HG03439 (cell line): Measurements from ENCODE around the gene SH2D3A.

ENCODE experiments used
- ATAC-seq: cut with Tn5 transposase; IDR thresholded peaks from one replicate; pipeline ENCODE4 v1.9.1; 2021; ENCODE audit warnings: mild to moderate bottlenecking, moderate library complexity; ENCODE audit not compliant: unreplicated experiment

Gene SH2D3A

DNA sequence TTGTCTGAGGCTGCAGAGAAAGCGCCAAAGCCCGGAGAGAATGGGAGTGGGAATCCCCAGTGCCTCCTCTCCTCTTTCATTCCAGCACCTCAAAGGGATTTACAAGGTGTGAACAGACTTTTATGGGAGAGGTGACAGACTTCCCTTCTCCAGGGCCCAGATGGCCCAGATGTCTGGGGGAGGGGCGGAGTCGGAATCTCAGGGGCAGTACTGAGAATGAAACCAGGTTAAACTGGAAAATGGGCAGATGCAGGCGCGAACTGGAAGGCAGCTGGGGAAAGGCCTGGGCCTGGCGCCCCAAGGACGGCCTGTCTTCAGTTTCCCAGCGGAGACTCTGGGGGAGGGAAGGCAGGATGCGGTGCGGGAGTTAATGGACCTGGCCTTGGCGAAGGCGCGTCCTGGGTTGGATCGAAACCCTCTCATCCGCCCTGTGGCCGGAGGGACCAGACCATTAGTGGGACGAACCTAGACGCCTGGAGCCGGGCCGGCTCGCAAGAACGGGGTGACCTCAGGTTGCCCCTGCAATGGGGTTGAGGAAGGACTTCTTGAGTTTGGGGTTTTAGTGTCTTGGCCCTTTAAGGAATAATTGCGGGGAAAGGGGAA lies 28.3 kb downstream of the SH2D3A start:
- ATAC-seq, result no peak

GRCh38 chr19:6737873-6738786 lies 29.1 kb downstream of the SH2D3A start:
- ATAC-seq, result peak; percentile 10

DNA sequence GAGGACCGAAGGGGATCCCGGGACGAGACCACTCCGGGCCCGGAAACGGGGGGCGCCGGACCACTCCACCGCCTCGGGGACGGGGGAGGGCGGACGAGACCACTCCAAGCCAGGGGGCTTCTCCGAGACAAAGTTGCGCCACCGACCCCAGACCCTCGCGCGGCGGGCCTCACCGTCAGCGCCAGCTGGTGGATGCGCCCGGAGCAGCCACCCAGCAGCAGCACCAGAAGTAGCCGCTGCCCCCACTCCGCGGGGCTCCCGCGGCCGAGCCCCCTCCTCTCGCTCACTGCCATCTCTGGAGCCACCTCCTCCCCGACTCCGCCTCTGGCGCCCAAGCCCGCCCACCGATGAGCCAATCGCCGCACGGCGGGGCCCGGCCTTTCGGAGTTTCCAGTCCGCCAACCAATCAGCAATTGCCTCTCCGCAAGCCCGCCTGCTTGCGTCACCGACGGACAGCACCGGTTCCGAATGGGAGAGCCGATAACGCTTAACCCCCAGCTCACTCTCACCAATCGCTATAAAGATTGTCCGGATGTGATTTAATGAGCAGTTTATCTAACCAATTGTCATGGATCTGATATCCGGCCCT lies 29.9 kb downstream of the SH2D3A start, which contains the start of gene GPR108:
TSS of gene GPR108 (minus strand) at position 297 of the 589 bp plus-strand sequence. CDS start at position 293, 4 bp downstream.
- peak; percentile 55 for ATAC-seq

- ATAC-seq, result no peak
Observed at GRCh38 chr19:6736917-6737283, 30.3 kb downstream of the SH2D3A start.

DNA sequence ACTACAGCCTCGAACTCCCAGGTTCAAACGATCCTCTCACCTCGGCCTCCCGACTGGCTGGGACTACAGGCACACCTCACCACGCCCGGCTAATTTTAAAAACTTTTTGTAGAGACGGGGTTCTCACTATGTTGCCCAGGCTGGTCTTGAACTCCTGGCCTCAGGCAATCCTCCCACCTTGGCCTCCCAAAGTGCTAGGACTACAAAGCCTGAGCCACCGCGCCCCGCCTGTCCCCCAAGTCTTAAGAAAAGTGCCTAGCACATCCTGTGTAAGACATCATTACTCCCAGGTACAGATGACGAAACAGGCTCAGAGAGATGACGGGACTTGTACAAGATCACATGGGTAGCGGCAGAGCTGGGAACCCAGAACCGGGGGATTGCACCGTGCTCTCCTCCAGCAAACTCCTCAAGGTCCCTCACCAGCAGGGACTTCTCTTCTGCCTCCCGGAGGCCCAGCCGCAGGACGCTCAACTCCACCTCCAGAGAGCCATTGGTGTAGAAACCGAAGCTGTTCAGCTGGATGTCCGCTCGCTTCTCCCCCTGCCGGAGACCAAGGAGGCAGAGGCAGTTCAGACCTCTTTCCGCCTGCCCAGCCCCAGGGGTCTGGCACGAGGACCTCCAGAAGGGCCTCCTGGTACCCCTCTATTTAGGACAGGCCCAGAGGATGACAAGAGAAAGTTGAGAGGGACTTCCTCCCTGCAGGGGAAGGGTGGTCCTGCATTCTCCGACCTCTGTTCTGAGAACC lies 30.9 kb downstream of the SH2D3A start:
- no peak for ATAC-seq

DNA sequence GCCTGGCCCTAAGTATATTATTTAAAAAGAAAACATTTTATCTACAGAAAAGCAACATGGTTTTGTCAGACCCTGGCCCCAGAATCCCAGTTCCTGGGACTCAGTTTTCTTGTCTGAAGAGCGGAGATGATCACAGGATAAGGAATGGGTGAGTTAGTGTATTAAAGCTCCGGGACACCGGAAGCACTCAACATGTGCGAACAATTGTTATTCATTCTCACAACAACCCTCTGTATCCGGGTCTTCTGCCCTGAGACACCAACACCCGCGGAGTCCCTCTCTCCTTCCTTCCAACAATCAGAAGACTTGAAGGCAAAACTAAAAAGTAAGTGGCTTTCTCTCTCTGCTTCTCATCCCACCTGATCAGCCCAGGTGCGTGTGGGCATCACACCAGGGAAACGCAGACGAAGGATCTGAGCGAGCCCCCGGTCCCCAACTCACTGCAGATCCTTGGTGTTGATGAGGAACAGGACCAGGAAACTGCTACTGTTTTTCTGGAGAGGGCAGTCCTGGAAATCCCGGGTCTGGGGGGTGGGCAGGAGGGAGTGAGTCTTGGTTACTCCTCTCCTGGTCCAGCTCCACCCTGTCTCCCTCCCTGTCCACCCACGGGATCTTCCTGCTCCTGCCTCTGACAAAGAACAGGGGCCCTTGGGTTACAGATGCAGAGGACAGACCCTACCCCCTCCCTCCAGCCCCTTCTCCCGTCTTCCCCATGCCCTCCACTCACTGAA lies 31.9 kb downstream of the SH2D3A start:
- no peak for ATAC-seq

DNA sequence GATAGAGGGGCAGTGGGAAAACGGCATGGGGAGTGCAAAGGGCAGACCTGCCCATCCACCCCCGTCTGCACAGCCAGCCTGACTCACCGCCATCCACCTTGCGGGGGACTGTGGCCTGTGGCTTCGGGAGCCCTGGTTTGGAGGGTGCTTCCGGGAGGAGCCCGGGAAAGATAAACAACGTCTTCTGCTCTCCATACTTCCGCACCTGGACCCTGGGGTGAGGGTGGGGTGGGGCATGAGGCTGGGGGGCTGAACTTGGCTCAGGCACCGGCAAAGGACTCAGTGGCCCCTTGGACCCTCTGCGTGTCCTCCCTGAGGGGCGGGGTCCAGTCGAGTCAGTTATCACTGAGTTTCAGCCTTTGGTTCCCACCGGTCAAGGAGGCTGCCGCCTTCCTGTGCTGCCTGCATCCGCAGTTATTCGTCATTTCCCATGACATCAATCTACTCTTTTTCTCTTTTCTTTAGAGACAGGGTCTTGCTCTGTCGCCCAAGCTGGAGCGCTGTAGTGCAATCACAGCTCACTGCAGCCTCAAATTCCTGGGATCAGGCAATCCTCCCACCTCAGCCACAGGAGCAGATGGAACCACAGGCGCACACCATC lies 33.0 kb downstream of the SH2D3A start:
- no peak for ATAC-seq

GRCh38 chr19:6733338-6734095 lies 33.7 kb downstream of the SH2D3A start:
- ATAC-seq, result no peak

GRCh38 chr19:6732803-6733337 lies 34.4 kb downstream of the SH2D3A start:
- no peak for ATAC-seq

- ATAC-seq, result no peak
Observed at GRCh38 chr19:6731822-6732221, 35.4 kb downstream of the SH2D3A start.

DNA sequence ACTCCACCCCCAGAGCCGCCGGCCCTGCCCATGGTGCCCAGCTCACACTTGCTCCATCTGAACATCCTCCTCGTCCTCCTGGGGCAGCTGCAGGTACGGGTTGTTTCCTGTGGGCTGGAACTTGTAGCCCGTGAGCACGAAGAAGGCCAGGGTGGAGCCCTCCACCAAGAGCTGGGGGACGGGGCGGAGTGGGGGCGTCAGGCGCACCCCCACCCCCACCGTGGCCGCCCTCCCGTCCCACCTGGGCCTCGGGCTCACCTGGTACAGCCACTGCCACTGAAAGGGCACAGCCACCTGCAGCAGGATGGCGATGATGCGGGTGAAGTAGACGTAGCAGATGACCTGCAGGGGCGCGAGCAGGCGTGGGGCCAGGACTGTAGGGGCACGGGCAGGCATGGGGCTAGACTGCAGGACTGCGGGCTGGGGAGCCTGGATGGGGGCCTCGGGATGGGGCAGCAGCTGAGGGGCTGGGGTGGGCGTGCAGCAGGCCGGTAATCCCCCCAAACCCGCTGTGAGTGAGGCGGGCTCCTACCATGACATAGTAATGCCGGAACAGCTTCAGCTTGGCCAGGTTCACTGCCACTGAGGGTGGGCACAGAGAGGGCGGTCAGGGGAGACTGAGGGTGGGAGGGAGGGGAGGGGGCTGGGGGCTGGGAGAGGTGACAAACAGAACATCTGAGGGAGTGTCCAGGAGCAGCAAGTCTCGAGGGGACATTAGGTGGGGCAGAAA lies 36.1 kb downstream of the SH2D3A start:
- ATAC-seq, result no peak

- no peak for ATAC-seq
Observed at GRCh38 chr19:6730153-6730804, 37.0 kb downstream of the SH2D3A start.

GRCh38 chr19:6729573-6730152 lies 37.6 kb downstream of the SH2D3A start:
- ATAC-seq, result no peak

DNA sequence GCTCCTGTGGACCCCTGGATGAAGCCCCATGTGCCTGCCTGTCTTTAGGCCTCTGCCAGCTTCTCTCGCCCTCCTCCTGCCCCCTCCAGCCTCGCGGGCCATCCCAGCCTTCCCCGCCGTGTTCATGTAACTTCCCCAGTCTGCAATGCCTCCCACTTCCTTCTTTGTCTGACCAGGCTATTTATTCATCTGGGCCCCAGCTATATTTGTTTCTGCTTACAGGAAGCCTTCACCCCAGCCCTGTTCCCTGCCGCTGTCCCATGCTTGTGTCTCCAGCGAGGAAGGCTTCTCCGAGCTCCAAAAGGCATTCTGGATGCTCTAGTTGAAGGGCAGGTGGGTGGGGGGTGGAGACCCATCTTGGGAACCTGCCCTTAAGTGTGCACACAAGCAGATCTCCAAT lies 38.9 kb downstream of the SH2D3A start:
- ATAC-seq, result no peak

DNA sequence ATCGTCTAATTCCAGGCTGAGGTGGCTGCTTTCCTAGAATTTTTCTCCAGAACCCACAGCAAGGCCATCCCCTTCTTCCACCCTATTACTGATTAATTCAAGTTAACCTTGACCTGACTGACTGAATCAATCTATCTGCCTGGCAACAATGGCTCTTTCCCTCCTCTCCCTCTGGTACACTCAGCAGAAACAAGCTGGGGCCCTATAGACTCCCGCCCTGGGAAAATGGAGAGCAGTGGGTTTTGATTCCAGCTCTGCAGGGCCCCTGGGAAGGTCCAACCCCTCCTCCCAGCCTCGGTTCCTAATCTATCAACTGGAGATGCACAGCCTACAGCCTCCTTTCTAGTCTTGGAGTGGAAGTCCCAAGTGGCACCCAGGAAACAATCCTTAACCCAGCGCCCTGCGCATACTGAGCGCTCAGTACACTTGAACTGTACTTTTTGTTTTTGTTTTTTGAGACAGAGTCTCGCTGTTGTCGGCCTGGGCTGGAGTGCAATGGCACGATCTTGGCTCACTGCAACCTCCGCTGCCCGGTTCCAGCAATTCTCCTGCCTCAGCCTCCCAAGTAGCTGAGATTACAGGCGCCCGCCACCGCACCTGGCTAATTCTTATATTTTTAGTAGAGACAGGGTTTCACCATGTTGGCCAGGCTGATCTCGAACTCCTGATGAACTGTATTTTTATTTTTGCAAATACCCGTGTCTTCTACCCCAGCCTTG lies 41.6 kb downstream of the SH2D3A start:
- no peak for ATAC-seq

GRCh38 chr19:6724631-6725492 lies 42.4 kb downstream of the SH2D3A start:
- no peak for ATAC-seq
